WTC11 (cell line): ENCODE results near the gene HIF3A.

Source experiments
- ELF4 ChIP-seq: sonication (generic); formaldehyde crosslinking; IDR thresholded peaks from 2 replicates; pipeline ENCODE4 v1.8.1; 2022; ENCODE audit warnings: low read depth, mild to moderate bottlenecking, moderate library complexity, missing genetic modification reagents
- ETV6 ChIP-seq: sonication (generic); formaldehyde crosslinking; IDR thresholded peaks from 2 replicates; pipeline ENCODE4 v1.8.1; 2022; ENCODE audit warnings: mild to moderate bottlenecking, missing genetic modification reagents
- JUN ChIP-seq: sonication (generic); formaldehyde crosslinking; IDR thresholded peaks from 2 replicates; pipeline ENCODE4 v1.8.0; 2023; ENCODE audit warnings: mild to moderate bottlenecking, missing genetic modification reagents
- NFE2L1 ChIP-seq: sonication (generic); formaldehyde crosslinking; IDR thresholded peaks from 2 replicates; pipeline ENCODE4 v1.8.1; 2023; ENCODE audit warnings: missing genetic modification reagents
- SP1 ChIP-seq: sonication (generic); formaldehyde crosslinking; conservative IDR thresholded peaks from 2 replicates; pipeline ENCODE4 v1.8.1; 2022; ENCODE audit warnings: missing genetic modification reagents
- TF ChIP-seq, protein P1 (sequence below): fragments of 200-600 bp; IDR thresholded peaks from 2 replicates; pipeline ENCODE4 v1.8.0; 2022; ENCODE audit warnings: antibody characterized with exemption
- TF ChIP-seq, protein P2 (sequence below): sonication (generic); formaldehyde crosslinking; IDR thresholded peaks from 2 replicates; pipeline ENCODE4 v1.8.1; 2022; ENCODE audit warnings: mild to moderate bottlenecking, missing genetic modification reagents, moderate library complexity, borderline replicate concordance
- TF ChIP-seq, protein P3 (sequence below): sonication (generic); formaldehyde crosslinking; IDR thresholded peaks from 2 replicates; pipeline ENCODE4 v1.8.0; 2023; ENCODE audit warnings: mild to moderate bottlenecking, missing genetic modification reagents
- TF ChIP-seq, protein P4 (sequence below): sonication (generic); formaldehyde crosslinking; IDR thresholded peaks from 2 replicates; pipeline ENCODE4 v1.8.0; 2022; ENCODE audit warnings: mild to moderate bottlenecking, missing genetic modification reagents

DNA sequence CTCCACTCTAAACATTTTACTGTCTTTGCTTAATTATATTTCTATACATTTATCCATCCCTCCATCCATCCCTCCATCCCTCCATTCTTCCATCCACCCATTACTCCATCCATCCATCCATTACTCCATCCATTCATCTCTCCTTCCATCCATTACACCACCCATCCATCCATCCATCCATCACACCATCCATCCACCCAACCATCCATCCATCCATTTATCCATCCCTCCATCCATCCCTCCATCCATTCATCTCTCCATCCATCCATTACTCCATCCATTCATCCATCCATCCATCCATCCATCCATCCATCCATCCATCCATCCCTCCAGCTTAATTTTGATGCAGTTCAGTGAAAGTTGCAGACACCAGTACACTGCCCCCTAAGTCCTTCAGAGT lies 5.0 kb upstream of the HIF3A start:
- TF ChIP-seq, protein P1, sequence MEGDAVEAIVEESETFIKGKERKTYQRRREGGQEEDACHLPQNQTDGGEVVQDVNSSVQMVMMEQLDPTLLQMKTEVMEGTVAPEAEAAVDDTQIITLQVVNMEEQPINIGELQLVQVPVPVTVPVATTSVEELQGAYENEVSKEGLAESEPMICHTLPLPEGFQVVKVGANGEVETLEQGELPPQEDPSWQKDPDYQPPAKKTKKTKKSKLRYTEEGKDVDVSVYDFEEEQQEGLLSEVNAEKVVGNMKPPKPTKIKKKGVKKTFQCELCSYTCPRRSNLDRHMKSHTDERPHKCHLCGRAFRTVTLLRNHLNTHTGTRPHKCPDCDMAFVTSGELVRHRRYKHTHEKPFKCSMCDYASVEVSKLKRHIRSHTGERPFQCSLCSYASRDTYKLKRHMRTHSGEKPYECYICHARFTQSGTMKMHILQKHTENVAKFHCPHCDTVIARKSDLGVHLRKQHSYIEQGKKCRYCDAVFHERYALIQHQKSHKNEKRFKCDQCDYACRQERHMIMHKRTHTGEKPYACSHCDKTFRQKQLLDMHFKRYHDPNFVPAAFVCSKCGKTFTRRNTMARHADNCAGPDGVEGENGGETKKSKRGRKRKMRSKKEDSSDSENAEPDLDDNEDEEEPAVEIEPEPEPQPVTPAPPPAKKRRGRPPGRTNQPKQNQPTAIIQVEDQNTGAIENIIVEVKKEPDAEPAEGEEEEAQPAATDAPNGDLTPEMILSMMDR = no peak
- TF ChIP-seq ETV6 (no peak), ELF4 (CRISPR knock-in tag) (no peak), NFE2L1 (CRISPR knock-in tag) (no peak), SP1 (no peak), JUN (no peak)
- TF ChIP-seq, protein P2, sequence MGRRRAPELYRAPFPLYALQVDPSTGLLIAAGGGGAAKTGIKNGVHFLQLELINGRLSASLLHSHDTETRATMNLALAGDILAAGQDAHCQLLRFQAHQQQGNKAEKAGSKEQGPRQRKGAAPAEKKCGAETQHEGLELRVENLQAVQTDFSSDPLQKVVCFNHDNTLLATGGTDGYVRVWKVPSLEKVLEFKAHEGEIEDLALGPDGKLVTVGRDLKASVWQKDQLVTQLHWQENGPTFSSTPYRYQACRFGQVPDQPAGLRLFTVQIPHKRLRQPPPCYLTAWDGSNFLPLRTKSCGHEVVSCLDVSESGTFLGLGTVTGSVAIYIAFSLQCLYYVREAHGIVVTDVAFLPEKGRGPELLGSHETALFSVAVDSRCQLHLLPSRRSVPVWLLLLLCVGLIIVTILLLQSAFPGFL (CRISPR knock-in tag) = no peak
- TF ChIP-seq, protein P3, sequence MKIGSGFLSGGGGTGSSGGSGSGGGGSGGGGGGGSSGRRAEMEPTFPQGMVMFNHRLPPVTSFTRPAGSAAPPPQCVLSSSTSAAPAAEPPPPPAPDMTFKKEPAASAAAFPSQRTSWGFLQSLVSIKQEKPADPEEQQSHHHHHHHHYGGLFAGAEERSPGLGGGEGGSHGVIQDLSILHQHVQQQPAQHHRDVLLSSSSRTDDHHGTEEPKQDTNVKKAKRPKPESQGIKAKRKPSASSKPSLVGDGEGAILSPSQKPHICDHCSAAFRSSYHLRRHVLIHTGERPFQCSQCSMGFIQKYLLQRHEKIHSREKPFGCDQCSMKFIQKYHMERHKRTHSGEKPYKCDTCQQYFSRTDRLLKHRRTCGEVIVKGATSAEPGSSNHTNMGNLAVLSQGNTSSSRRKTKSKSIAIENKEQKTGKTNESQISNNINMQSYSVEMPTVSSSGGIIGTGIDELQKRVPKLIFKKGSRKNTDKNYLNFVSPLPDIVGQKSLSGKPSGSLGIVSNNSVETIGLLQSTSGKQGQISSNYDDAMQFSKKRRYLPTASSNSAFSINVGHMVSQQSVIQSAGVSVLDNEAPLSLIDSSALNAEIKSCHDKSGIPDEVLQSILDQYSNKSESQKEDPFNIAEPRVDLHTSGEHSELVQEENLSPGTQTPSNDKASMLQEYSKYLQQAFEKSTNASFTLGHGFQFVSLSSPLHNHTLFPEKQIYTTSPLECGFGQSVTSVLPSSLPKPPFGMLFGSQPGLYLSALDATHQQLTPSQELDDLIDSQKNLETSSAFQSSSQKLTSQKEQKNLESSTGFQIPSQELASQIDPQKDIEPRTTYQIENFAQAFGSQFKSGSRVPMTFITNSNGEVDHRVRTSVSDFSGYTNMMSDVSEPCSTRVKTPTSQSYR (CRISPR knock-in tag) = no peak
- TF ChIP-seq, protein P4, sequence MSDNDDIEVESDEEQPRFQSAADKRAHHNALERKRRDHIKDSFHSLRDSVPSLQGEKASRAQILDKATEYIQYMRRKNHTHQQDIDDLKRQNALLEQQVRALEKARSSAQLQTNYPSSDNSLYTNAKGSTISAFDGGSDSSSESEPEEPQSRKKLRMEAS (CRISPR knock-in tag) = no peak
